Loucy (cell line): ENCODE data around the gene FBRS.

Experiments
- H2AFZ ChIP-seq: fragments of 200-600 bp; sonication (generic); 2 replicates; pipeline ENCODE4 v1.6.0; 2016; ENCODE audit warnings: antibody characterized with exemption, mild to moderate bottlenecking, low read length, moderate library complexity
- H3F3A ChIP-seq: fragments of 200-600 bp; 2 replicates; pipeline ENCODE4 v1.6.0; 2016; ENCODE audit warnings: antibody characterized with exemption, low read depth, mild to moderate bottlenecking
- H3K27me3 ChIP-seq: fragments of 200-600 bp; sonication (generic); 2 replicates; pipeline ENCODE4 v1.6.1; 2014; ENCODE audit warnings: low read length, mild to moderate bottlenecking; ENCODE audit not compliant: insufficient read depth, poor library complexity, severe bottlenecking
- H3K36me3 ChIP-seq: fragments of 200-600 bp; sonication (generic); 2 replicates; pipeline ENCODE4 v1.6.1; 2016; ENCODE audit warnings: low read length; ENCODE audit not compliant: insufficient read depth
- H3K4me1 ChIP-seq: fragments of 200-600 bp; sonication (generic); 2 replicates; pipeline ENCODE4 v1.5.1; 2014; ENCODE audit warnings: low read length, mild to moderate bottlenecking; ENCODE audit not compliant: insufficient read depth, poor library complexity, severe bottlenecking
- H3K4me2 ChIP-seq: fragments of 200-600 bp; sonication (generic); 2 replicates; pipeline ENCODE4 v1.6.0; 2014; ENCODE audit warnings: antibody characterized with exemption, low read length, low read depth, mild to moderate bottlenecking; ENCODE audit not compliant: poor library complexity, severe bottlenecking
- H3K4me3 ChIP-seq: fragments of 200-600 bp; sonication (generic); 2 replicates; pipeline ENCODE4 v1.5.1; 2014; ENCODE audit warnings: low read length, mild to moderate bottlenecking, mixed read lengths; ENCODE audit not compliant: poor library complexity, severe bottlenecking
- H3K79me2 ChIP-seq: fragments of 200-600 bp; sonication (generic); 2 replicates; pipeline ENCODE4 v1.6.1; 2014; ENCODE audit warnings: low read length; ENCODE audit not compliant: insufficient read depth
- H3K9ac ChIP-seq: fragments of 200-600 bp; sonication (generic); 2 replicates; pipeline ENCODE4 v1.6.0; 2014; ENCODE audit warnings: mild to moderate bottlenecking, low read depth, low read length, moderate library complexity; ENCODE audit not compliant: poor library complexity, severe bottlenecking
- H3K9me2 ChIP-seq: fragments of 200-600 bp; sonication (generic); replicated peaks from 2 replicates; pipeline ENCODE4 v1.6.1; 2016; ENCODE audit warnings: low read depth, low read length, mixed read lengths
- H3K9me3 ChIP-seq: fragments of 200-600 bp; sonication (generic); 2 replicates; pipeline ENCODE4 v1.6.1; 2014; ENCODE audit warnings: mild to moderate bottlenecking, antibody characterized with exemption, low read length, low read depth; ENCODE audit not compliant: insufficient read depth
- H4K20me1 ChIP-seq: fragments of 200-600 bp; sonication (generic); 2 replicates; pipeline ENCODE4 v1.6.0; 2014; ENCODE audit warnings: antibody characterized with exemption, low read length, mild to moderate bottlenecking; ENCODE audit not compliant: insufficient read depth, poor library complexity, severe bottlenecking
- CTCF ChIP-seq: fragments of 200-600 bp; sonication (generic); conservative IDR thresholded peaks from 2 replicates; pipeline ENCODE4 v1.5.1; 2014; ENCODE audit warnings: mild to moderate bottlenecking, antibody characterized with exemption, low read length
- EZH2phosphoT487 ChIP-seq: fragments of 200-600 bp; IDR thresholded peaks from 2 replicates; pipeline ENCODE4 v1.6.1; 2018; ENCODE audit warnings: antibody characterized with exemption, mild to moderate bottlenecking, moderate library complexity, borderline replicate concordance

Gene FBRS

DNA sequence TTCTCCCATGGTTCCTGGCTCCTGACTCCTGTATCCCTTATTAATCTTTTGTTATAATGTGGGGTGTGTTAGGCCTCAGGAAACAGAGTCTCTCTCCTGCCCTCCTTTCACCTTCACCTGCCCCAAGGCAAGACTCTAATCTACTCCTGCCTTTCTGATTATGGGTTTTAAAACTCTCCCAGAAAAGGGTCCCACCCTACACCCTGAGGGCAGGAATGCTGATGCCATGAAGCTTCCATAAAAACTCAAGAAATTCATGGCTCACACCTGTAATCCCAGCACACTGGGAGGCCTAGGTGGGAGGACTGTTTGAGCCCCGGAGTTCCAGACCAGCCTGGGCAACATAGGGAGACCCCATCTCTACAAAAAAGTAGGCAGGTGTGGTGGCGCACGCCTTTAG lies 22.1 kb downstream of the FBRS start:
- Histone ChIP-seq H4K20me1 (no peaks in the 10 kb centered on the region), H3K36me3 (no peaks in the 10 kb centered on the region), H3K4me1 (no peaks in the 10 kb centered on the region), H2AFZ (no peak overlapping the region), H3K9ac (no peak overlapping the region), H3K4me2 (no peak overlapping the region), H3K4me3 (no peak overlapping the region), H3K9me3 (no peaks in the 10 kb centered on the region), H3K9me2 (no peaks in the 10 kb centered on the region), H3F3A (no peaks in the 10 kb centered on the region), H3K79me2 (no peaks in the 10 kb centered on the region), H3K27me3 (no peaks in the 10 kb centered on the region)
- TF ChIP-seq CTCF (no peak), EZH2phosphoT487 (no peak)

DNA sequence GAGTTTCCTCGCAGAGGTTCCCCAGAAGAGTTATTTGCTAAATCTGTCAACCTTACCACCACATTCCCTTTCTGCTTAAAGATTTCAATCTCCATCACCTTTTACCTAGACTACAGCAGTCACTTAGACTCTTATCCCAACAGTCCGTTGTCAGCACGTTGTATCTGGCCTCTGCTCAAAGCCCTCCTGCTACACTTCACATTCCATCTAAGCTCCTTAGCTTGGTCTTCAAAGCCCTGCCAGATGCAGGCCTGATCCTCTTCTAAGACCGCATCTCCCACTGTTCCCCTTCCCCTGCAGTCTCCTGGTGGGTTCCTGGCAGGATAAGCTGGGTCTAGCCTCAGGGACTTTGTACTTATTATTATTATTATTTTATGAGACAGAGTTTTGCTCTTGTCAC lies 30.5 kb downstream of the FBRS start:
- H2AFZ ChIP-seq = no peak overlapping the region
- no peaks in the 10 kb centered on the region for H3K9me3 ChIP-seq
- H4K20me1 ChIP-seq = no peaks in the 10 kb centered on the region
- no peak overlapping the region for H3K4me2 ChIP-seq
- H3K4me1 ChIP-seq = peaks cover 5% of the 10 kb centered on the region
- no peaks in the 10 kb centered on the region for H3K79me2 ChIP-seq
- no peak for TF ChIP-seq CTCF
- TF ChIP-seq EZH2phosphoT487 = no peak
- H3K4me3 ChIP-seq = no peak overlapping the region
- no peaks in the 10 kb centered on the region for H3K27me3 ChIP-seq
- H3K9me2 ChIP-seq = no peaks in the 10 kb centered on the region
- no peak overlapping the region for H3K9ac ChIP-seq
- H3K36me3 ChIP-seq = no peaks in the 10 kb centered on the region
- no peaks in the 10 kb centered on the region for H3F3A ChIP-seq

DNA sequence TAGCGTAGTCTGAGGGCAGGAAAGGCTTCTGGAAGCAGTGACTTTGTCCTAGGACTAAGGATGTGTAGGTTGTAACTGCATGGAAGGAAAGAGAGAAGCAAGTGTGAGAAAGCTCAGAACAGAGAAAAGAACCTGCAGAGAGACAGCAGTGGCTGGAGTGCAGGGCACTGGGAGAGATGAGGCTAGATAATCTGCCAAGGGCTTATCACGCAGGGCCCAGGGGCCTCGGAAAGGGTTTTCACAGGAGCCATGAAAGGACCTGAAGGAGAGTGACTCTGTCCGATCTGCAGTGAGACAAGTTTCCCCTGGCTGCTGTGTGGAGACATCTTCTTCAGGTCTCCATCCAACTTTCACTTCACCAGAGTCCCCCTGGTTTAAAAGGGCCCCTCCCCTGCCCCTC lies 33.7 kb downstream of the FBRS start:
- TF ChIP-seq CTCF = no peak
- TF ChIP-seq EZH2phosphoT487 = no peak
- H3K4me1 ChIP-seq = peaks cover 6% of the 10 kb centered on the region
- H3K4me3 ChIP-seq = no peak overlapping the region
- no peak overlapping the region for H2AFZ ChIP-seq
- H3F3A ChIP-seq = no peaks in the 10 kb centered on the region
- H3K36me3 ChIP-seq = no peaks in the 10 kb centered on the region
- no peaks in the 10 kb centered on the region for H4K20me1 ChIP-seq
- H3K79me2 ChIP-seq = peaks cover under 1% of the 10 kb centered on the region; the same call in 1 of the 2 replicates
- no peak overlapping the region for H3K9ac ChIP-seq
- H3K9me3 ChIP-seq = no peaks in the 10 kb centered on the region
- no peak overlapping the region for H3K4me2 ChIP-seq
- H3K27me3 ChIP-seq = no peaks in the 10 kb centered on the region
- H3K9me2 ChIP-seq = no peaks in the 10 kb centered on the region
